GM10847 (cell line): ENCODE results near the gene TCL1A.

Experiments used
- POLR2A ChIP-seq: IDR thresholded peaks from 2 replicates; pipeline ENCODE4 v1.6.1; 2011; ENCODE audit not compliant: insufficient read length; ENCODE audit errors: extremely low read depth

TCL1A gene

DNA sequence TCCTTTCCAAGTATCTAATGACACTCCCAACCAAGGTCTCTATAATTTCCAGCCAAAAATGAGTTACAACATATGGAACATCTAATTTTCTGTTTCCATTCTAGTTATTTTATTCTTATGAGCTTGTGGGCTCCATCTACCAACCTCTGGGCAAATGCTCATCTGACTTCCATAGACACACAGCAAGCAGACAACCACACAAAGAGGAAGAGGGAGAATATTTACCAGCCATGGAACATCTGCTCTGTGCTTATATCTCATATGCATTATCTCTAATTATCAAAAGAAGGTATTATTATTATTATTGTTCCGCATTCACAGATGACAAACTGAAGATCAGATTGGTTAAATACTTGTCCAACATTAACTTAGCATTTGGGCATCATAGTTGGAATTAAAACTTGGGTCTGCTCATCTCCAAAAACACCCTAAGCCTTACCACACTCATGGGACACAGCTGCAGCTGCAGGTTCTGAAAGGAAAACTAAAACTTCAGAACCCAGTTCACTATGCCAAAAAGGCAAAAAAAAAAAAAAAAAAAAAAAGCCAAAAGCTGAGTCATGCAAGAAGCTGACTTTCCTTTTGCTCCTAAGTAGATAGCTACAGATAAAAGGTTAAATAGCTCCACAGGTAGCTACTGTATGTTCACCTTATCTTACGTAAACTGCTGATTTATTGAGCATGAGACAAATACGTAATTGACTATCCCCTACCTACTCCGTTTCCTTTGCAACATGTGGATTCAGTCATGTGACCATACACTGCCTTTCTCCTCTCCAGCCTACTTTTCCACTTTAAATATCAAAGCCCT, 51.3 kb downstream of the TCL1A start:
- no peak for TF ChIP-seq POLR2A

DNA sequence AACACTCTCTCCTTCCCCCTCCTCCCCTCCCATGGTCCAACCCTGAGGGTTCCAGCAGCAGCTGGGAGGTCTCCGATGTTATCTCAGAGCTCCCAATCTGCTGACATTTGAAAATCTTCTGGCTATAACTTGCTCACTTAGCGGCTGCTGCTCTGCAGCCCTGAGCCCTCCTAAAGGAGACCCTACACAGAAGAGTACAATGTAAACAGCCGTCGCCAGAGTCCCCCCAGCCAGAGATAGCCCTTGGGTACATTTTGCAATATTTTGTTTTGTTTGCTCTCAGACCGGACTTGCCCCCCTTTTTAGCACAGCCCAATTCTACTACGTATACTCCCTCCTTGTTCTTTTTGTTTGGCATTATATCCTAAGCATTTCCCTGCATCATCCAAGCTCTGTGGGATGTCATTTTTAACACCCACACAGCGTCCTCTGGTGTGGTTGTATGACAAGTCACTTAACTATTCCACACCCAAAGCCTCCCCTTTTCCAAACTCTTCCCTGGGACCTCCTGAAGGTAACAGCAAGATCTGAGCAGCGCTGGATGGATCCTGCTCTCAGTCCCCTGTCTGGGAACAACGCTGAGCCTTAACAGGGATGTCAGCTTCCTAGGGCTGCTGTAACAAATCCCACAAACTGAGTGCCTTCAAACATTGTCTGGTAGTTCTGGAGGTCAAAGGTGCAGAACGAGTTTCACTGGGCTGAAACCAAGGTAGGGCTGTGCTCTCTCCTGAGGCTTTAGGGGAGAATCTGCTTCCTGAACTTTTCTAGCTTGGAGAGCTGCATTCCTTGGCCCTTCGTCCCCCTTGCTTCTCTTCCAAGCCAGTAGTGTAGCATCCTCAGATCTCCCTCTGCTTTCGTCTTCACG, 53.0 kb downstream of the TCL1A start:
- TF ChIP-seq POLR2A: no peak

DNA sequence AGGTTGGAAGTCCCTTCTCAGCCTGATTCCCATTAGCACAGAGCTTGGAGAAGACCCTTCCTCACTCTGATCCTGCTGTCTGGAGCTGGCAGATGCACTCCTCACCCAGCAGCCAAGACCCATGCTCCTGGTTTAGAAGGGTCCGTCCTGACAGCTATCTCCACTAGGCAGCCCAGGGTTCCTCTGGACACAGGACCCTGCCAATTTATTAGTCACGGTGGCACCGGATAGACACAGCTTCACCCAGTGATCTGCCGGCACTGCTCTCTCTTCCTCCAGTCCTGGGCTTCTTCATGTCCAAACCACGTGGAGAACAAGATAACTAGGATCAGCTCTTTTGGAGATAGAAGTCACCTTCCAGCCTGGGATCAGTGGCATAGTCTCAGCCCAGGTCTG, 53.9 kb downstream of the TCL1A start:
- TF ChIP-seq POLR2A: no peak
